GM06990 (cell line): ENCODE results near the gene SPARC.

Experiments used
- DNase-seq: peaks from one replicate; pipeline ENCODE4 v3.0.0-alpha.2; 2011; ENCODE audit not compliant: insufficient read length; ENCODE audit errors: extremely low read depth
- H3K27me3 ChIP-seq: replicated peaks from 2 replicates; pipeline ENCODE4 v1.6.0; 2011; ENCODE audit warnings: low read length; ENCODE audit not compliant: control insufficient read depth, insufficient read depth
- H3K36me3 ChIP-seq: 2 replicates; pipeline ENCODE4 v1.5.1; 2011; ENCODE audit warnings: low read length; ENCODE audit not compliant: control insufficient read depth, insufficient read depth
- H3K4me3 ChIP-seq: replicated peaks from 2 replicates; pipeline ENCODE4 v1.5.1; 2011; ENCODE audit warnings: low read depth, mild to moderate bottlenecking, control low read depth, low read length
- TF ChIP-seq, protein P1 (sequence below): IDR thresholded peaks from 2 replicates; pipeline ENCODE4 v1.5.1; 2011; ENCODE audit warnings: low read length, control low read depth, mild to moderate bottlenecking, inconsistent platforms; ENCODE audit not compliant: insufficient read depth, poor library complexity, severe bottlenecking

SPARC gene

GRCh38 chr5:151657114-151657513 is 29.6 kb downstream of the SPARC start:
- TF ChIP-seq, protein P1, sequence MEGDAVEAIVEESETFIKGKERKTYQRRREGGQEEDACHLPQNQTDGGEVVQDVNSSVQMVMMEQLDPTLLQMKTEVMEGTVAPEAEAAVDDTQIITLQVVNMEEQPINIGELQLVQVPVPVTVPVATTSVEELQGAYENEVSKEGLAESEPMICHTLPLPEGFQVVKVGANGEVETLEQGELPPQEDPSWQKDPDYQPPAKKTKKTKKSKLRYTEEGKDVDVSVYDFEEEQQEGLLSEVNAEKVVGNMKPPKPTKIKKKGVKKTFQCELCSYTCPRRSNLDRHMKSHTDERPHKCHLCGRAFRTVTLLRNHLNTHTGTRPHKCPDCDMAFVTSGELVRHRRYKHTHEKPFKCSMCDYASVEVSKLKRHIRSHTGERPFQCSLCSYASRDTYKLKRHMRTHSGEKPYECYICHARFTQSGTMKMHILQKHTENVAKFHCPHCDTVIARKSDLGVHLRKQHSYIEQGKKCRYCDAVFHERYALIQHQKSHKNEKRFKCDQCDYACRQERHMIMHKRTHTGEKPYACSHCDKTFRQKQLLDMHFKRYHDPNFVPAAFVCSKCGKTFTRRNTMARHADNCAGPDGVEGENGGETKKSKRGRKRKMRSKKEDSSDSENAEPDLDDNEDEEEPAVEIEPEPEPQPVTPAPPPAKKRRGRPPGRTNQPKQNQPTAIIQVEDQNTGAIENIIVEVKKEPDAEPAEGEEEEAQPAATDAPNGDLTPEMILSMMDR, result no peak
- no peak overlapping the region for H3K4me3 ChIP-seq
- H3K36me3 ChIP-seq, result no peaks in the 10 kb centered on the region
- DNase-seq, result no peak
- no peaks in the 10 kb centered on the region for H3K27me3 ChIP-seq

- TF ChIP-seq, protein P1, result no peak
- DNase-seq, result no peak
- no peaks in the 10 kb centered on the region for H3K27me3 ChIP-seq
- H3K4me3 ChIP-seq, result no peak overlapping the region
- no peaks in the 10 kb centered on the region for H3K36me3 ChIP-seq
These were observed 30.4 kb downstream of the SPARC start for GRCh38 chr5:151656311-151656710.

DNA sequence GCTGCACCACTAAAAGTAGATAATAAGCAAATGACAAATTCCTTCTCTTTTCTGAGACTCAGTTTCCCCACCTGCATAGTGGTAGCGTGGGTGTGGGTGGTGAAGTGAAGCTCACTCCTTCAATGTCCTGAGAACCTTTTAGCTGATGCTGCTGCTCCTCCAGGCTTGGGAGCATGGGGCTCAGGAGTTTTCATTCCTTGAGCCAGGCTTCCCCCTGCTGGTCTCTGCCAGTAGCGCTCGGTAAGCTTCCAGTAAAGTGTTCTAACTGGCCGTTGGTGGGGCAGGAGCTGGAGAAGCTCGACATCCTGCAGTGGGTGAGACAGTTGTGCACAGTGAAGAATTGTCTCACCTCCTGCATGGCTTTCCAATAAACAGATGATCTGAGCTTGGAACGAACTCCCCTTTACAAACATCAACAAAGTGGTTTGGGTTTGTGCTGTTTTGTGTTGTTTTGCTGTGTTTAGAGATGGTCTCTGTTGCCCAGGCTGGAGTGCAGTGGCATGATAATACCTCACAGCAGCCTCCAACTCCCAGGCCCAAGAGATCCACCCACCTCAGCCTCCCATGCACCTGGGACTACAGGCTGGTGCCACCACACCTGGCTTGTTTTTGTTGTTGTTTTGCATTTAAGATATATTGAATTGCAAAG is 34.6 kb downstream of the SPARC start:
- no peak overlapping the region for H3K4me3 ChIP-seq
- DNase-seq, result no peak

DNA sequence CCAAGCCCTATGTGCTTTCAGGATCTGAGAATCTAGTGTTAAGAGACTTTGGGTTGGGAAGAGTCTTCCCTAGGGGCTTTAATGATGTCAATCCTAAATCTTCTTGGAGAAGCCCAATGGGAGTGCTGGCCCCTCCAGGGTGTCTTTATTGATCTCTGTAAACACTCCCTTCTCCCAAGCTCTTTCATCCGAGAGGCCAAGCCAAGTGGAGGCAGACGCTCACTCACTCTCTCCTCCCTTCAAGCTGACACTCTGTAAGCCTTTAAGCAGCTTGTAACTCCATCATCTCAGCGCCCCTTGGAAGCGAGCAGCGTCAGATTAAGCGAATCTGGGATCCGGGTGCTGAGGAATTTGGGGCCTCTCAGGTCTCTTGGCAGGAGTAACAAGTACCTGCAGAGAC is 37.7 kb downstream of the SPARC start:
- Histone ChIP-seq H3K4me3 (no peak overlapping the region), H3K36me3 (no peaks in the 10 kb centered on the region), H3K27me3 (no peaks in the 10 kb centered on the region)
- DNase-seq, result no peak
- TF ChIP-seq, protein P1, result no peak

More for the DNA sequence above, 34.6 kb downstream of the SPARC start:
- TF ChIP-seq, protein P1, result peak; percentile 91
- no peaks in the 10 kb centered on the region for H3K36me3 ChIP-seq
- H3K27me3 ChIP-seq, result no peaks in the 10 kb centered on the region

DNA sequence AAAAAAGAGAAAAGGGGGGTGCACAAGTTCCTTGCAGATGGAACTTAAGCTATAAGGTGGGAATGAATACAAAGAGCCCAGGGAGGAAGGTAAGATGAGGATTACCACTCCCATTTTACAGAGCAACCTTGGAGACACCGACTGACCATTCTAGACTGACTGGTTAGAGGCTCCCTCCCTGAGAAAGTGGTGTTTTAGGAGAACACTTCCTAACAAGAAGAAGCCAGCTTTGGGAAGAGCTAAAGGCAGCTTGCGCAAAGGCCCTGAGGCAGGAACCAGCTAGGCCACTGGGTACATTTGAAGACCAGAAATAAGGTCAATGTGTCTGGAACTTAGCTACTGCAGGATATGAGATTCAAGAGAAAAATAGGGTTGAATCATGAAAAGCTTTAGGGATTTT is 38.6 kb downstream of the SPARC start:
- no peaks in the 10 kb centered on the region for H3K27me3 ChIP-seq
- H3K4me3 ChIP-seq, result no peak overlapping the region
- DNase-seq, result no peak
- H3K36me3 ChIP-seq, result no peaks in the 10 kb centered on the region
- TF ChIP-seq, protein P1, result no peak
